Mucosa of descending colon (tissue), 3 donors: ENCODE results near the gene CREB1. TPM values are rescaled to one million over a fixed set of nuclear protein-coding genes. Genes with fewer than 3 reads are reported as not detected.

Experiments used
- ATAC-seq: fragments of 200-7000 bp; cut with Tn5 transposase; one replicate; pipeline ENCODE4 v1.9.1; 2020; ENCODE audit warnings: mild to moderate bottlenecking, moderate library complexity
- DNase-seq, 3 donors: peaks; one replicate each; pipeline ENCODE4 v3.0.0-alpha.2; 2020
- H3K36me3 ChIP-seq: fragments of 200-600 bp; one replicate; pipeline ENCODE4 v1.8.0; 2021; ENCODE audit warnings: low read depth, mild to moderate bottlenecking
- H3K4me1 ChIP-seq: fragments of 200-600 bp; one replicate; pipeline ENCODE4 v1.8.0; 2021; ENCODE audit warnings: low read depth, mild to moderate bottlenecking
- H3K4me3 ChIP-seq: fragments of 200-600 bp; one replicate; pipeline ENCODE4 v1.8.0; 2021; ENCODE audit warnings: mild to moderate bottlenecking
- H3K9me3 ChIP-seq: fragments of 200-600 bp; one replicate; pipeline ENCODE4 v1.8.0; 2021; ENCODE audit warnings: mild to moderate bottlenecking
- CTCF ChIP-seq: fragments of 200-600 bp; IDR thresholded peaks from one replicate; pipeline ENCODE4 v1.8.0; 2022; ENCODE audit warnings: antibody characterized with exemption, mild to moderate bottlenecking
- intact Hi-C, 2 donors: fragments of 100-400 bp; cut with DNase I in 1 of 2; cut with micrococcal nuclease in 1 of 2; formaldehyde crosslinking; loops; one replicate each; pipeline versions ENCODE4 v1.11.0 to v1.11.1; 2022; cut with DNase I, micrococcal nuclease
- total RNA-seq, 3 donors: library from RNA; stranded (reverse); fragmentation: NEBNext Ultra II Directional in 2 of 3; extraction: Animal tissue kit (Norgen Biotek cat#: 25700) in 2 of 3; gene quantifications; one replicate each; pipeline versions ENCODE4 v1.2.1 to v1.2.4, GENCODE V29; 2021 to 2023
- donor health status: DM: no; HTN: no; CAD: no; lungs with moderate emphysema.
- donor health status: DM: no; HTN: no; CAD: no.
- donor health status: DM: no; HTN: yes; CAD: no.

CREB1 gene
- total RNA-seq, 3 donors from 2014 or later = 51.1 to 65.0 (median 53.3) TPM

DNA sequence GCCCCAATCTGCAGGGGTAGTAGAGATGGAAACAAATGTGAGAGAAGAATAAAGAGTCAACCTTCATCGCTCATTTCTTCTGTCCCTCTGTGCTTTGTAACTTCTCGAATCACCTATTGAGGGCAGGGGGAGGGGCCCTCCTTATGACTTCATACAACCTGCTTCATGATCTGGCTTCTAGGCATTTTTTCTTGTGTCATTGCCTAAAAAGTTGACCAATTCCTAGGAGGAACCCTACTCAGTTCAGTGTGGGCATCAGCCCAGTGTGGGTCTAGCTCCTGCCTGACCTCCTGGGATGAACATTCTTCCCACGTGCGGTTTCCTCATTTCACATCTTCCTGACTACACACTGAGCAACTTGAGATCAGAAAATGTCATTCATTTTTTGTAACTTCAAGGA is 46.3 kb upstream of the CREB1 start:
- ATAC-seq = no peak
- Histone ChIP-seq H3K4me3 (no peak overlapping the region), H3K36me3 (no peaks in the 10 kb centered on the region), H3K9me3 (no peaks in the 10 kb centered on the region), H3K4me1 (no peaks in the 10 kb centered on the region)
- no peak for TF ChIP-seq CTCF
- DNase-seq = no peak
- intact Hi-C loops = loop anchor here in 1 of 2 donors (10.0 kb wide), 1 partner anchor 779 kb away; no protein-coding TSS in a partner anchor

DNA sequence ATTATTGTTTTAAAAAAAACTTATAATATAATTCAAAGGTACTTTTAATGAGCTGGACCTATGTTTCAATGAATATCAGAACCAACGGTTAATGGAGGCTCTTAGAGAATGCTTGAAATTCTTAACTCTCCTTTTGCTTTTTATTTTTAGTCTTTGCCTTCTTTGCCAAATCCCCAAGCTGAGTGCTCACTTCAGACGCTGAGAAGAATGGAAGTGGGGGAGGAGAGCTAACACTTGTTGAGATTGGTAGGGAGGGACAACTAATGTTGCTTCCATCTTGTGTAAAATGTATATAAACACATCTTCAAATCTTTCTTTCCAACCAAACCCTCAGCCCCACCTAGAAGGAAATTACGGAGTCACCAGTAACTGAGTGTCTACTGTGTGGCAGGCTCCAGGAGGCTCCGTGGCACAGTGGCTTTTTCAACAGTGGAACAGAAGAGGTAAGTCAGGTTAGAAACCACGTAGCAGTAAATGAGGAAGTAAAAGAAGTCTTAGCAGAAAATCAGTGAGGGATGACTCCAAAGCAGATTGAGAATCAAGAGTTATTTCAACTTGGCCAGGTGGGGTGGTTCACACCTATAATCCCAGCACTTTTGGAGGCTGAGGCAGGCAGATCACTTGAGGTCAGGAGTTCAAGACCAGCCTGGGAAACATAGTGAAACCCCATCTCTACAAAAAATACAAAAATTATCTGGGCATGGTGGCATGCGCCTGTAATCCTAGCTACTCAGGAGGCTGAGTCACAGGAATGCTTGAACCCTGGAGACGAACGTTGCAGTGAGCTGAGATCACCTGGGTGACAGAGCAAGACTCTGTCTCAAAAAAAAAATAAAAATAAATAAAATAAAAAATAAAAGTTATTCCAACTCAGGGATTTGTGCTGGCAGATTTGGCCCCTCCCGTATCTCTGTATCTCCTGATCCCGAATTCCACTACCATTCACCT is 45.0 kb upstream of the CREB1 start:
- Histone ChIP-seq H3K4me3 (no peak overlapping the region), H3K36me3 (no peaks in the 10 kb centered on the region), H3K9me3 (no peaks in the 10 kb centered on the region), H3K4me1 (no peaks in the 10 kb centered on the region)
- no peak for ATAC-seq
- DNase-seq = no peak
- no peak for TF ChIP-seq CTCF
- intact Hi-C loops = loop anchor here in 1 of 2 donors (10.0 kb wide), 1 partner anchor 780 kb away; no protein-coding TSS in a partner anchor

DNA sequence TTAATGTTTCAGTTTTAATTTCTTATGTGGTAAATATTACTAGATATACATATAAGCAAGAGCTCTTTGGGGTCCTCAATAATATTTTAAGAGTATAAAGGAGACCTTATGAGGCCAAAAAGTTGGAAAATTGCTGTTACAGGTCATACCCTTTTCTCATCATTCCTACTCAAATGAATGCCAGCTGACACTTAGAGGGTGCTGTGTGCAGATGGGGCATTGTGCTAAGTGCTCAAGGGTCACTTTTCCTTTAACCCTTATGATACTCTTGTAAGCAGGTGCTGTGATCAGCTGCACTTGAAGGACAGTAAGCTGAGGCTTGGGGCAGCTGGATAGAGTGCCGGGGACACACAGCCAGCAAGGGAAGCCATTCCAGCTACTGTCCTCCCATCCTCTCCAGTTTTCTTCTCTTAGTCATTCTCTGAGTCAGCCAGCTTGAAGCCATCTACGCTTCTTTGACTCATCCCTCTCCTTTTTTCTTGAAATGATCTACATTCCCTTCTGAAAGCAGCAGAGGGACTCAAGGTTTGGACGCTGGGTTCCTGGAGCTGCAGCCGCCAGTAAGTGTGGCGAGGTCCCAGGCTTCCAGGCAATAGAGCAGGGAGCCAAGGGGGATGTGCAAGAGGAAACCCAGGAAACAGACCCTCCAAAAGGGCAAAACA is 42.0 kb upstream of the CREB1 start:
- ATAC-seq (no peak), DNase-seq (no peak)
- TF ChIP-seq CTCF = no peak
- Histone ChIP-seq H3K36me3 (no peaks in the 10 kb centered on the region), H3K9me3 (no peaks in the 10 kb centered on the region), H3K4me1 (no peaks in the 10 kb centered on the region), H3K4me3 (no peak overlapping the region)
- intact Hi-C loops = loop anchor here in 1 of 2 donors (10.0 kb wide), 1 partner anchor 783 kb away; no protein-coding TSS in a partner anchor

- TF ChIP-seq CTCF = no peak
- no peaks in the 10 kb centered on the region for H3K36me3 ChIP-seq
- no peak overlapping the region for H3K4me3 ChIP-seq
- no peaks in the 10 kb centered on the region for H3K4me1 ChIP-seq
- H3K9me3 ChIP-seq = no peaks in the 10 kb centered on the region
- intact Hi-C loops = loop anchor here in 1 of 2 donors (10.0 kb wide), 1 partner anchor 784 kb away; no protein-coding TSS in a partner anchor
- ATAC-seq (no peak), DNase-seq (no peak)
Measured at GRCh38 chr2:207489251-207489650, 40.5 kb upstream of the CREB1 start.

- no peaks in the 10 kb centered on the region for H3K9me3 ChIP-seq
- no peak for ATAC-seq
Measured at GRCh38 chr2:207490441-207490840, 39.3 kb upstream of the CREB1 start.

More at GRCh38 chr2:207490441-207490840, 39.3 kb upstream of the CREB1 start:
- DNase-seq = no peak
- TF ChIP-seq CTCF = no peak
- Histone ChIP-seq H3K4me3 (no peak overlapping the region), H3K36me3 (no peaks in the 10 kb centered on the region), H3K4me1 (no peaks in the 10 kb centered on the region)
- intact Hi-C loops = no loop called here
